Uterus (tissue), 2 donors: Measurements from ENCODE around the gene GALNT12.

ENCODE experiments used
- CTCF ChIP-seq, 4 experiments: fragments of 200-600 bp in 2 of 4; fragments of 450-650 bp in 2 of 4; sonication (generic) in 2 of 4; IDR thresholded peaks; one replicate each; pipeline ENCODE4 v1.5.1; 2016 to 2019; ENCODE audit warnings: antibody characterized with exemption in 4 of 4, mild to moderate bottlenecking in 2 of 4, moderate library complexity in 1 of 4
- POLR2A ChIP-seq, 2 donors: fragments of 450-650 bp; IDR thresholded peaks; one replicate each; pipeline ENCODE4 v1.6.1; 2016; ENCODE audit warnings: antibody characterized with exemption in 2 of 2, mild to moderate bottlenecking in 1 of 2, moderate library complexity in 1 of 2

- TF ChIP-seq CTCF (IDR thresholded peaks at IDR 0.05) (no peak), POLR2A (IDR thresholded peaks at IDR 0.05) (no peak)
Observed at GRCh38 chr9:98867103-98867428, 59.6 kb downstream of the GALNT12 start.
